MM.1S (cell line): ENCODE results near the gene RAI2.

Experiments used
- DNase-seq: peaks from one replicate; pipeline ENCODE4 v3.0.0-alpha.2; 2015
- H2AFZ ChIP-seq: fragments of 300-600 bp; sonication (generic); 2 replicates; pipeline ENCODE4 v1.6.0; 2016; ENCODE audit warnings: antibody characterized with exemption, low read length
- H3F3A ChIP-seq: fragments of 300-600 bp; sonication (generic); 2 replicates; pipeline ENCODE4 v1.6.1; 2016; ENCODE audit warnings: mild to moderate bottlenecking, antibody characterized with exemption, low read length, moderate library complexity, mixed read lengths; ENCODE audit not compliant: insufficient read depth
- H3K27ac ChIP-seq: fragments of 300-600 bp; sonication (generic); 2 replicates; pipeline ENCODE4 v1.5.1; 2016; ENCODE audit warnings: mild to moderate bottlenecking, low read length
- H3K27me3 ChIP-seq: fragments of 300-600 bp; sonication (generic); replicated peaks from 2 replicates; pipeline ENCODE4 v1.6.0; 2016; ENCODE audit warnings: low read length; ENCODE audit not compliant: insufficient read depth
- H3K36me3 ChIP-seq: fragments of 300-600 bp; sonication (generic); replicated peaks from 2 replicates; pipeline ENCODE4 v1.6.1; 2016; ENCODE audit warnings: mild to moderate bottlenecking, low read length, mixed read lengths; ENCODE audit not compliant: insufficient read depth
- H3K4me1 ChIP-seq: fragments of 300-600 bp; sonication (generic); 2 replicates; pipeline ENCODE4 v1.6.1; 2016; ENCODE audit warnings: low read length, mixed read lengths
- H3K4me2 ChIP-seq: fragments of 300-600 bp; sonication (generic); 2 replicates; pipeline ENCODE4 v1.6.0; 2016; ENCODE audit warnings: low read depth, low read length
- H3K4me3 ChIP-seq: fragments of 300-600 bp; sonication (generic); 2 replicates; pipeline ENCODE4 v1.5.1; 2016; ENCODE audit warnings: low read length, mixed read lengths
- H3K79me2 ChIP-seq: fragments of 300-600 bp; sonication (generic); 2 replicates; pipeline ENCODE4 v1.6.1; 2016; ENCODE audit warnings: mixed run types, low read length, mixed read lengths
- H3K9ac ChIP-seq: fragments of 300-600 bp; sonication (generic); 2 replicates; pipeline ENCODE4 v1.6.1; 2016; ENCODE audit warnings: low read length, mixed read lengths
- H3K9me2 ChIP-seq: fragments of 300-600 bp; sonication (generic); replicated peaks from 2 replicates; pipeline ENCODE4 v1.6.1; 2016; ENCODE audit warnings: mild to moderate bottlenecking, low read length, mixed read lengths; ENCODE audit not compliant: insufficient read depth
- H3K9me3 ChIP-seq: fragments of 300-600 bp; sonication (generic); replicated peaks from 2 replicates; pipeline ENCODE4 v1.6.1; 2016; ENCODE audit warnings: mild to moderate bottlenecking, low read length, mixed read lengths; ENCODE audit not compliant: insufficient read depth
- H4K20me1 ChIP-seq: fragments of 300-600 bp; sonication (generic); 2 replicates; pipeline ENCODE4 v1.6.1; 2016; ENCODE audit warnings: mild to moderate bottlenecking, low read length, moderate library complexity, mixed read lengths; ENCODE audit not compliant: insufficient read depth
- CTCF ChIP-seq: fragments of 300-600 bp; sonication (generic); IDR thresholded peaks from 2 replicates; pipeline ENCODE4 v1.5.1; 2016; ENCODE audit warnings: antibody characterized with exemption, low read length, mixed read lengths
- EZH2 ChIP-seq: fragments of 300-600 bp; sonication (generic); optimal IDR thresholded peaks from 2 replicates; pipeline ENCODE3; 2017; ENCODE audit warnings: low read depth, mild to moderate bottlenecking, antibody characterized with exemption, low read length, mixed read lengths
- EZH2phosphoT487 ChIP-seq: fragments of 300-600 bp; sonication (generic); IDR thresholded peaks from 2 replicates; pipeline ENCODE4 v1.6.1; 2018; ENCODE audit warnings: antibody characterized with exemption, low read length

Gene RAI2

GRCh38 chrX:17802756-17803155, 58.3 kb downstream of the RAI2 start:
- H4K20me1 ChIP-seq, result no peaks in the 10 kb centered on the region
- no peaks in the 10 kb centered on the region for H3K79me2 ChIP-seq
- no peaks in the 10 kb centered on the region for H3K36me3 ChIP-seq
- no peak overlapping the region for H3K9ac ChIP-seq
- no peaks in the 10 kb centered on the region for H3K27me3 ChIP-seq
- no peaks in the 10 kb centered on the region for H3K9me2 ChIP-seq
- no peak overlapping the region for H3K4me3 ChIP-seq
- H3K9me3 ChIP-seq, result no peaks in the 10 kb centered on the region
- TF ChIP-seq EZH2phosphoT487, result no peak
- no peak for TF ChIP-seq EZH2
- no peak for TF ChIP-seq CTCF
- H3F3A ChIP-seq, result no peaks in the 10 kb centered on the region
- no peak overlapping the region for H2AFZ ChIP-seq
- DNase-seq, result no peak
- H3K4me1 ChIP-seq, result no peaks in the 10 kb centered on the region
- H3K27ac ChIP-seq, result no peak overlapping the region
- no peak overlapping the region for H3K4me2 ChIP-seq

GRCh38 chrX:17801431-17801830, 59.7 kb downstream of the RAI2 start:
- Histone ChIP-seq H3K9me2 (no peaks in the 10 kb centered on the region), H3F3A (no peaks in the 10 kb centered on the region), H3K79me2 (no peaks in the 10 kb centered on the region), H3K4me3 (no peak overlapping the region), H3K4me1 (no peaks in the 10 kb centered on the region), H3K36me3 (no peaks in the 10 kb centered on the region), H3K9ac (no peak overlapping the region), H3K4me2 (no peak overlapping the region), H3K27me3 (no peaks in the 10 kb centered on the region), H3K9me3 (no peaks in the 10 kb centered on the region), H2AFZ (no peak overlapping the region), H3K27ac (no peak overlapping the region), H4K20me1 (no peaks in the 10 kb centered on the region)
- no peak for TF ChIP-seq EZH2phosphoT487
- no peak for TF ChIP-seq CTCF
- TF ChIP-seq EZH2, result no peak
- DNase-seq, result no peak

GRCh38 chrX:17798921-17799320, 62.2 kb downstream of the RAI2 start:
- no peaks in the 10 kb centered on the region for H3K9me3 ChIP-seq
- no peaks in the 10 kb centered on the region for H4K20me1 ChIP-seq
- no peaks in the 10 kb centered on the region for H3K27me3 ChIP-seq
- no peak overlapping the region for H3K4me3 ChIP-seq
- TF ChIP-seq EZH2, result no peak
- TF ChIP-seq CTCF, result no peak
- no peak for TF ChIP-seq EZH2phosphoT487
- no peak for DNase-seq
- no peaks in the 10 kb centered on the region for H3K79me2 ChIP-seq
- H3K36me3 ChIP-seq, result no peaks in the 10 kb centered on the region
- H3K9ac ChIP-seq, result no peak overlapping the region
- H3K27ac ChIP-seq, result no peak overlapping the region
- no peak overlapping the region for H3K4me2 ChIP-seq
- H2AFZ ChIP-seq, result no peak overlapping the region
- H3F3A ChIP-seq, result no peaks in the 10 kb centered on the region
- H3K9me2 ChIP-seq, result no peaks in the 10 kb centered on the region
- no peaks in the 10 kb centered on the region for H3K4me1 ChIP-seq
